Left lobe of liver (tissue), 2 donors: ENCODE results near the gene EVPL. TPM values are rescaled to one million over a fixed set of nuclear protein-coding genes. Genes with fewer than 3 reads are reported as not detected.
"Not testable (repeated sequence)": the region's sequence is repeated elsewhere in the genome, so short reads cannot be mapped to it uniquely, and the experiment has no call there.

Source experiments
- ATAC-seq: fragments of 200-7000 bp; cut with Tn5 transposase; one replicate; pipeline ENCODE4 v1.9.1; 2020; ENCODE audit warnings: mild to moderate bottlenecking, moderate library complexity
- DNase-seq: peaks from one replicate; pipeline ENCODE4 v3.0.0-alpha.2; 2020; ENCODE audit warnings: low spot score
- total RNA-seq: library from RNA; stranded (reverse); gene quantifications from one replicate; pipeline ENCODE4 v1.2.1, GENCODE V29; 2021
- donor health status: DM: no; HTN: no; CAD: no; lungs with moderate emphysema.
- donor health status: DM: no; HTN: yes; CAD: no.

The EVPL gene
- total RNA-seq, 1 donor from 2014 or later = 0.53 TPM

DNA sequence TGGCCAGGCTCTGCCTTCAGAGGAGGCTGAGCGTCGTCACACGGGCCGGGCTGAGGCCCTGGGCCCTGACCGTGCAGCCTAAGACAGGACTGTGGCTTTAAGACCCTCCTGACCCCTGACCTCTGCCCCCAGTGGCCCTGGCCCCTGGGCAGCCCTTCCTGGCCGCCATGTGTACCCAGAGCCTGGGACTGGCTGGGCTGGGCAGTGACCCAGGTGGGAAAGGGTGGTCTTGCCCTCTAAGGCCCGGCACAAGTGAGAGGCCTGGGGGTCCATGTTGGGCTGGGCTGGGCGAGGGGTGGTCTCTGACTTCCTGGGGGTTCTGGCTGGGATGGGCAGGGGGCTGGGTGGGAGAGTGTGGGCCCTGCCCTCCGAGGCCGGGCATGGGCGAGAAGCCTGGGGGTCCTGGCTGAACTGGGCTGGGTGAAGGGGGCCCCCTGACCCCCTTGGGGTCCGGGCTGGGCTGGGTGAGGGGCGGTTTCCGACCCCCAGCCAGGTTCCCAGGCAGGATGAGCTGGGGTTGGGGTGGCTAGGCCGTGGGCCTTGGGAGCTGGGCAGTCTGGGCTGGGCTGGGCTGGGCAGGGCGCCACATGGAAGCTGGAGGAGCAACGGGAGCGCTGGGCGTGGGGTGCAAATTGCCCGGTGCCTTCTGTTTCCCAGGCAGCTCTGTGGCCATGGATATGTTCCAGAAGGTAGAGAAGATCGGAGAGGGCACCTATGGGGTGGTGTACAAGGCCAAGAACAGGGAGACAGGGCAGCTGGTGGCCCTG is 26.2 kb downstream of the EVPL start, which contains the start of gene CDK3:
Gene CDK3 (plus strand): TSS at position 101 of the 767 bp plus-strand sequence. CDS start 571 bp downstream, at position 672.
- no peak for DNase-seq
- no peak for ATAC-seq

DNA sequence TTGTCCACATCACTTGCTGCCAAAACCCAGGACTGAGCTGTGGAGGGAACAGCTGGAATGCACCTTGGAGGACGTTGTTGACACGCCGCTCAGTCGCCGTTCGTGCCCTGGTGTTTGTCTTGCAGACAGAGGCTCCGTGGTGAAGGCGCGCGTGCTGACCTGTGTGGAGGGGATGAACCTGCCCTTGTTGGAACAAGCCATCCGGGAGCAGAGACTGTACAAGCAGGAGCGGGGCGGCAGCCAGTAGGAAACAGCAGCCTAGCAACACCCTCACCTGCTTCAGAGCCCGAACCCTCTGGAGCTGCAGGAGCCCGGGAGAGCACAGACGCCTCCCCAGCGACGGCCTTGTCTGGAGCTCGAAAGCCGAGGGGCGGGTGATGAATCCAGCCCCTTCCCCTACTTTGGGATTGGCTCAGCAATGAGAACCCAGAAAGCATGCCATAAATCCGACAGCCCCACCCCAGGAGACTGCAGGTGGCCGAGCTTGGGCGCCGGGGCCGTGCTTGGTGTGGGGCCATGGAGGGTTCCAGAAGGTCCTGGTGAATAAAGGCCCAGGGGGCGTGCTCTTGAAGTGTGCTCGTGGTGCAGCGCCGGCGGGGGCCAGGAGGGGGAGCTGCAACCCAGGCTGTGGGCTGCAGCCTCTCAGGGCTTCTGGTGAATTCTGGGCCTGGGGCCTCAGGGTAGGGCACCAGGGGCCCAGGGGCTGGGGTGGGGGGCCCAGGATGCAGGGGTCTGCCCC is 26.9 kb downstream of the EVPL start:
- DNase-seq (peak; percentile 75), ATAC-seq (peak; percentile 42)

DNA sequence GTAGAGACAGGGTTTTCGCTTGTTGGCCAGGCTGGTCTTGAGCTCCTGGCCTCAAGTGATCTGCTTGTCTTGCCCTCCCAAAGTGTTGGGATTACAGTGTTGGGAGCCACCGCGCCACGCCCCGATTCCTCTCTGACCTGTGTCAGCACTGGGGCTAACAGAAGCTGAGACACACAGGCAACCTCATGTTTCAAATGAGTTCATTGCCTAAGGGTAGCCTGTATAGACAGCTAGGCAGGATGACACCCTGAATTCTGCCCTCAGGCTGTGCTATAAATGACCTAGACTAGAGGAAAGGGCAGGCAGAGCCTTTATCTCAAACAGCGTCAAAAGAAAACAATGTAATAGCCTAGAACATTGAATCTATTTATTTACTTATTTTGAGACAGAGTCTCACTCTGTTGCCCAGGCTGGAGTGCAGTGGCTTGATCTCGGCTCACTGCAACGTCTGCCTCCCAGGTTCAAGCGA is 28.7 kb downstream of the EVPL start:
- ATAC-seq (peak; percentile 35), DNase-seq (no peak)

DNA sequence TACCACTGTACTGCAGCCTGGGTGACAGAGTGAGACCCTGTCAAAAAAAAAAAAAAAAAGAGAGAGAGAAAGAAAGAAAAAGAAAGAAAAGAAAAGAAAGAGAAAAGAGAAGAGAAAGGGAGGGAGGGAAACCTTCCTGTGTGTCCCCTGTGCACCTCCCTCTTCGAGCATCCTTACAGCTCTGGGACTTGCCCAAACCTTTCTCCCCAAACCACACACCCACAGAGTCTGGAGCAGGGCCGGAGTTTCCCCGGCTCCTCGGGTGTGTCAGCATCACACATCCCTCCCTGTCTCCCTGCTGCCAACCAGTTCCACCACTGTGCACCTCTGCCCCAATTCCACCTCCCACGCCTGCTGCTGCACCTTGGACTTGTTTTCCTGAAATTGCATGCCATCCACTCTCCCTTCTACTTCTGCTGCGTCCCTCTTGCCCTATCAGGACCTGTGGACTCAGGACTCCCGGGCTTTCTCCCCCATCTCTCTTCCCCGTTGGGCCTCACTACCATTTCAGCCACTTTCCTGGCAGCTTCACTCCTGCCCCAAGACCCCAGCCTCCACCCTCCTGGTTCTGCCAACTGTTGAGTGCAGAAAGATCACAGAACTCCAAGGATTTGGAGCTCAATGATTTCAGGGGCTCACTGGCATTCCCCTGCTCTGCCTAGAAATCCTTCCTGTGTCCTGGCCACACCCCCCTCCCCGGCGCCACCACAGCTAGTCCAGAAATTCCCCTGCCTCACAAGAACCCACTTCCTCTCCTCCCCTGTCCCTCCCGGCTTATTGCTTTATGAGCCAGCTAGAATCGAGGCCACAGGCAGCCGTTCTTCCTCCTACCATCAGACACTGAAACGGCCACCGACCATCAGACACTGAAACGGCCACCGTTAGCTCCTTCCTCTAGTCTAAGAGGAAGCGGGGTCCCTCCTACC is 30.2 kb downstream of the EVPL start:
- peak; percentile 62 for ATAC-seq
- peak; percentile 89 for DNase-seq

DNA sequence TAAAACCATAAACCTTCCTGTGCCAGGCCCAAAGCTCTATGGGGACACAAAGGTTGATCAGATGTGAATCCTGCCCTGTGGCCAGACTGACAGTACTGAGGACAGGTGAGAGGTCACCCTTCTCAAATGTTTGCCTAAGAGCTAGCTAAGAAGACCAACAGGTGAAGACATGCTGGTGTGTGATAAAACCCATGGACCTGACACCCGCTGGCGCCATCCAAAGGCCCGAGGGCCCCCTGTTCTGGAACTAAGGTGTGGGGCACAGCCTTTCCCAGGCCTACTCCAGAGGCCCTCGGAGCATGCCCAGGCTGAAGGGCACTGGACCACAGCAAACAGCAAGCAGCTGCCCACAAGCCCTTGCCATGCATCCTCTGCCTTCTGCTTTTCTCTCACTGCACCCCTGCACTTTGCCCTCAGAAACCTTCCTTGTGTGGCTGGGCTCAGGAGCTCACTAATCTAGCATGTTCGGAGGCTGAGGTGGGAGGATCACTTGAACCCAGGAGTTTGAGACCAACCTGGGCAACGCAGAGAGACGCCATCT is 31.7 kb downstream of the EVPL start:
- DNase-seq = peak; percentile 70

DNA sequence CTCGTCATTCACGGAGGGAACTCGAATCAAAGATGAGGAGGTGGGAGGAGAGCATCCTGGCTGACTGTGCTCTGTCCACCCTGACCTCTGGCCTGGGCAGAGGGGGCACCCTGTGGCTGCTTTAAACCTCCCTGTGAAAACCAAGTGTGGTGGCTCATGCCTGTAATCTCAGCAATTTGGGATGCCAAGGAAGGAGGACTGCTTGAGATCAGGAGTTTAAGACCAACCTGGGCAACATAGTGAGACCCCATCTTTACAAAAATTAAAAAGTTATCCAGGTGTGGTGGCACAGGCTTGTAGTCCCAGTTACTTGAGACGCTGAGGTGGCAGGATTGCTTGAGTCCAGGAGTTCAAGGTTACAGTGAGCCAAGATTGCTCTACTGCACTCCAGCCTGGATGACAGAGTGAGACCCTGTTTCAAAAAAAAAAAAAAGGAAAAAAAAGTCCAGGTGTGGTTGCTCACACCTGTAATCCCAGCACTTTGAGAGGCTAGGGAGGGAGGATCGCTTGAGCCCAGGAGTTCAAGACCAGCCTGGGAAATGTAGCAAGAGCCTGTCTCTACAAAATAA is 32.2 kb downstream of the EVPL start:
- ATAC-seq = no peak
- no peak for DNase-seq

More for the DNA sequence above, 31.7 kb downstream of the EVPL start:
- ATAC-seq = peak; percentile 45

DNA sequence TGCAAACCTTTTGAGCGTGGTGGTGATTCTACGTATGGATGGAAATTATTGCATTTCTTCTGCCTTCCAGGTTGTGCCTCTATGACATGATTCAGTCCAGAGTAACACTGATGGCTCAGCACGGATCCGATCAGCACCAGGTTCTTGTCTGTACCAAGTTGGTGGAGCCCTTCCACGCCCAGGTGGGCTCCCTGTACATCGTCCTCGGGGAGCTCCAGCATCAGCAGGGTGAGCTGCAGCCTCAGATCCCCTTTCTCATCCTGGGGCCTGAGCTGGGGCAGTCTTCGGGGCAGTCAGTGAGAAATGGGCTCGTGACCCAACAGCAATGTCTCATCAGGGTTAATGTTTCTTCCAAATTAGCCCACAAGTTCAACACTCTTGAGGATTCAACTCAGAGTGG is 35.7 kb downstream of the EVPL start:
- DNase-seq (no peak), ATAC-seq (no peak)

DNA sequence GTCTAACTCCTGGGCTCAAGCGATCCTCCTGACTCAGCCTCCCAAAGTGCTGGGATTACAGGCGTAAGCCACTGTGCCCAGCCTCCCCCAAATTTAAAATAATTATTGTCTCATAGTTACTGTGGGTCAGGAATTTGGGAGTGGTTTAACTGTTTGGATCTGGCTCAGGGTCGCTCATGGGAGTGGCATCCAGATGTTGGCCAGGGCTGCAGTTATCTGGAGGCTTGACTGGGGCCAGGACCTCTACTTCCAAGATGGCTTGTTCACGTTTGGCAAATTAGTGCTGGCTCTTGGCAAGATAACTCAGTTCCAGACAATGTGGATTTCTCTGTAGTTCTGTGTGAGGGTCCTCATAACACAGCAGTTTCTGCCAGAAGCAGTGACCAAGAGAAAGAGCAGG is 40.1 kb downstream of the EVPL start:
- ATAC-seq (no peak), DNase-seq (no peak)

DNA sequence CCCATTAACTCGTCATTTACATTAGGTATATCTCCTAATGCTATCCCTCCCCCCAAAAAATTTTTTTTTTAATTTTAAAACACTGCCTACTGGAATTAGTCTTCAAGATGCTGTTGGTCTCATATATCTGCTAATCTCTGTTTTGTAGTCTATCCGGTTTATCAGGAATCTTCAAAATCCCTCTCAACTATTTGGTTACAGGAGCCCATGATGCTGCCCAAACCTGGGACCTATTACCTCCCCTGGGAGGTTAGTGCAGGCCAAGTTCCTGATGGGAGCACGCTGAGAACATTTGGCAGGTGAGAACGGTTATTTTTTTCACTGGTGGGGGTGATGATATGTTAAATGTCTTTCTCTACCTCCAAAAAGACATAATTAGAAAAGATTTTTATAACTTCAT is 41.1 kb downstream of the EVPL start:
- no peak for ATAC-seq
- no peak for DNase-seq

DNA sequence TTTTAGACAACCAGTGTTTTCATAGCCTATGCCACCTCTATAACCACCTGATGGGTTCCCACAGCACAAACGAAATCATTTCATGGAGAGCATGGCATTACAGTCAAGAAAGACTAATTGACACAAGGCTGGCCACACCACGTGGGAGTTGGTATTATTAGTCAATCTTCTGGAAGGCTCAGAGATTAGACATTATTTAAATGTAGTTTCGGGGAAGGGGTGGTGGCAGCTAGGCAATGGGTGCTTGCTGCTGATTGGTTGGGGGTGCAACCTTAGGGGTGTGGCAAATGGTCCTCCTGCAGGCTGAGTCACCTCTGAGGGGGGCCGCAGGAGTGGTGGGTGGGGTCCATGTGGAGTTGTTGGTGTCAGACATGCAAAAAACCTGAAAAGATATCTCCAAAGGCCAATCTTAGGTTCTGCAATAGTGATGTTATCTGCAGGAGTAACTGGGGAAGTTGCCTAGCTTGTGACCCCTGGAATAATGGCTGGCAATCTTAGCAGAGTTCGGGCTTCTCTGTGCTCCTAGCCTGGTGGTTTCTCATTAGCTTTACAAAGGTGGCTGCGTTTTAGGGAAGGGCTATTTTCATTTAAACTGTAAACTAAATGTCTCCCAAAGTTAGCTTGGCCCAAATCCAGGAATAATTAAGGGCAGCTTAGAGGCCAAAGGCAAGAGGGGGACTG is 43.5 kb downstream of the EVPL start:
- DNase-seq (no peak), ATAC-seq (no peak)

DNA sequence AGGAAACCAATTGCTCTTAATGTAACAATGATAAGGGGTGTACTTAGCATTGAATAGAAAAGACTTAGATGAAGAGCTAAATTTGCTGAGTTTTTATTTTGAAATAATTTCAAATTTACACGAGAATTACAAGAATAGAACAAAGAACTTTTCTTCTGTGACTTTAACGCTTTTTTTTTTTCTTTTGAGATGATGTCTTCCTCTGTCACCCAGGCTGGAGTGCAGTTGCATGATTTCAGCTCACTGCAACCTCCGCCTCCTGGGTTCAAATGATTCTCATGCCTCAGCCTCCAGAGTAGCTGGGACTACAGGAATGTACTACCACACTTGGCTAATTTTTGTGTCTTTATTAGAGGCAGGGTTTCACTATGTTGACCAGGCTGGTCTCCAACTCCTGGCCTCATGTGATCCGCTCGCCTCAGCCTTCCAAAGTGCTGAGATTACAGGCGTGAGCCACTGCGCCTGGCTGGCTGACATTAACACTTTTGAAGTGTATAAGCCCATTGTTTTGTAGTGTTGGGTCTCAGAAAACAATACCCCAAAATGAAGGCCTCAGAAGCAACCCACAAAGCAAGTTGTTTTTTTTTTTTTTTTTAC is 46.0 kb downstream of the EVPL start:
- no peak for ATAC-seq
- no peak for DNase-seq

DNA sequence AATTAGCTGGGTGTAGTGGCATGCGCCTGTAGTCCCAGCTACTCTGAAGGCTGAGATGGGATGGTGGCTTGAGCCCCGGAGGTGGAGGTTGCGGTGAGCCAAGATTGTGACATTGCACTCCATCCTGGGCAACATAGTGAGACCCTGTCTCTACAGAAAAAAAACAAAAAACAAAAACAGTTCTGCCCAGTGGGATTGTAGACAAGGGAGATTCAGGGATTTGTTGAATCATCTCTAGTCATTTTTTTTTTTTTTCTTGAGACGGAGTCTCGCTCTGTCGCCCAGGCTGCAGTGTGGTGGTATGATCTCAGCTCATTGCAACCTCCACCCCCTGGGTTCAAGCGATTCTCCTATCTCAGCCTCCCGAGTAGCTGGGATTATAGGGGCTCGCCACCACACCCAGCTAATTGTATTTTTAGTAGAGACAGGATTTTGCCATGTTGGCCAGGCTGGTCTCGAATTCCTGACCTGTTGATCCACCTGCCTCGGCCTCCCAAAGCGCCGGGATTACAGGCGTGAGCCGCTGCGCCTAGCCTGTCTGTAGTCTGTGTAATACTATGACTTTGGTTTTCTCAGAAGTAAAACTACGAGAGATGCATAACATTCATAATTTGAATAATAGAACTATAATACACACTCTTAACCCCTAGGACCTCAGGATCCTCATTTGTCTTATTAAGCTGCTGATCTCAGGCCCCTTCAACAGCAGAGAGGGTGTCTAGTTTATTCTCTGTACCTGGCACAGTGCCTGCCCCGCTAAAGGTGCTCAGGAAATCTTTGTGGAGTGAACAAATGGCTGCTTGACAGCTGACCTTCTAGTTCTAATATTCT is 46.7 kb downstream of the EVPL start:
- ATAC-seq = no peak
- no peak for DNase-seq

DNA sequence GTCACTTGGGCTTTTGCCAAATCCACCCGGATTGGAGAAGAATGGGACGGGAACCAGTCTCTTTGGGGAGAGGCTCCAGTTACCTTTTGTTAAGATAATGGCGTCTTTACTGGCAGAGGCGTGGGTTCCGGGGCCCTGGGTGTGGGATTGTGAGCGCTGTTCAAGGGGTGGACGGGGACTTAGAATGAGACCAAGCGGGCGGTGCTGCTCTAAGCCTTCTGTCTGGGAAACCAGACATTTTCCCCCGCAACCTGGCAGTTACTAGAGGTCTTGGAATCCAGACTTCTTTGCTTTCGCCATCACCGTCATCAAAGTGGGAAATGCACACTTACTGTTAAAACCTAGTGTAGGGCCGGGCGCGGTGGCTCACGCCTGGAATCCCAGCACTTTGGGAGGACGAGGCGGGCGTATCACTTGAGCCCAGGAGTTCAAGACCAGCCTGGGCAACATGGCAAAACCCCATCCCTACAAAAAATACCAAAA is 47.4 kb downstream of the EVPL start:
- DNase-seq (no peak), ATAC-seq (peak; percentile 6)

DNA sequence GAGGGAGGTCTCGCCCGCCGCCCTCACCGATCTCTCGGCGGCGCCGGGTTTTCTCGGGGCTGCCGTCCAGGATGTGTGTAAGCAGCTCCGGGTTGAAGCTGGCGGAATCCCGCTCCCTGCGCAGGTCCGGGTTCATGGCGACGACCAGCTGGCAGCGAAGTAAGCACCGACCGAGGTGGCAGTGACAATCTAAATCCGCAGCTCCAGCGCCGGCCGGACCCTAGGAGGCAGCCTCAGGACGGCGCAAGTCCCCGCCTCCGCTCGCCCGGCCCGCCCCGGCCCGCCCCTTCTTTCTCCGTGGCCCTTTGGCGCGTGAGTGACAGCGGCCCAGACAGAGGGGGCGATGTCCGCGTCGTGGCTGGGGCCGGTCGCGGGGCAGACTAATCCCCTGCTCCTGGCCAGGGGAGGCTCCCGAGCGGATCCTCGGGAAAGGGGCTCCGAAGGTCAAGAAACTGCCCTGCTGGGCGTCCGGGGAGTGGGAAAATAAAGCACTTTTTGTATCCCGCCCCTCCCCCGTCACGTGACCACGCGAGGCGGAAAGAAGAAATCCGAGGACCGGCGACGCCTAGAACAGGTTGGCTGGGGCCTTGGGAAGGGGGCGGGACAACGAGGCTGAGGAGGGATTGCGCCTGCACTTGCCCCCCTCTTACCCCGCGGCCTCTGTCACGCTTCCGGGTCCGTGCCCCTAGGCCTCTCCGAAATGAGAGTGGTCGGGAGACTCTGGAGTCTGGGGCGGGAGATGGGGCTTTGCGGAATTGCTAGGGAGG is 48.0 kb downstream of the EVPL start, which contains the start of the genes ACOX1 and TEN1:
Gene ACOX1 (minus strand): TSS at position 229 of the 767 bp plus-strand sequence. CDS start 93 bp downstream, at position 136.
Gene TEN1 (plus strand): TSS at position 303 of the 767 bp plus-strand sequence. CDS start 6,953 bp downstream, outside the sequence.
- ATAC-seq (peak; percentile 81), DNase-seq (peak; percentile 98)

DNA sequence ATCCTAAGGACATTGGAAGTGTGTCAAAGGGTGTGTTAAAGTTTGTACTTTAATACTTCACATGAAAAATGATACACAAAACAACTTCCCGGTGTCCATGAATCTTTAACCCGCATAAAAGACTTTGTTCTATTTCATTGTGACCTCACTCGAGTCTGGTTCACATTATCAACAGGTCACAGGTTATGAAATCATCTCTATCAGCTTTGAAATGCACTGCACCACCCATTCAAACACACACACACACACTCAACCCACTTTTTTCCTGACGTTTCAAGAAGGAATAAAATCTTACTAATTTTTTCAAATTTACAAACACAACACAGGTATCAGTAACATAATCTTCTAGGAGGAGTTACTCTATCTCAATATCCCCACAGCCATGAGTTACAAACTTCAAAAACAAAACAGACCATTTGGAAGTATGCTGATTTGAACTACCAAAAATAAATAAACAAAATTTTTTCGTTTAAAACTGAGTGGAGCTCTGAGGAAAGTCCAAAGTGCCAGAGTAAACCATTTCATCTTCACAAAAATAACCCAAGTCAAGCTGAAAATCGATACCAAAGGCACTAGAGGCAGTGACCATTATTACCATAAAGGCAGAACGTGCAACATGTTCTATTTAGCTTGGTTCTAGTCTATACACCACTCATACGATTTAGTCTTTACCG is 50.8 kb downstream of the EVPL start:
- ATAC-seq (peak; percentile 25), DNase-seq (no peak)

DNA sequence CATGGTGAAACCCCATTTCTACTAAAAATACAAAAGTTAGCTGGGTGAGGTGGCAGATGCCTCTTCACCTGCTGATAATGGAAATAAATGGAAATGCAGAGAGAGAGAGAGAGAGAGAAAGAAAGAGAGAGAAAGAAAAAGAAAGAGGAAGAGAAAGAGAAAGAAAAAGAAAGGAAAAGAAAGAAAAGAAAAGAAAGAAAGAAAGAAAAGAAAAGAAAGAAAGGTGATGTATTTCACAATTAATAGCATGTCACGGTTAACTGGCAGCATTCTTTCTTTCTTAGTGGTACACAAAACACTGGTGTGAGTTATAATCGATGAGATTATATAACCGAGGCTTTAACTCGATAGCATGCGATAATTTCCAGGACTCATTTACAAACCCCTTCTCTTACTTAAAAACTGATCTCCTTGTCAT is 51.3 kb downstream of the EVPL start:
- ATAC-seq (no peak), DNase-seq (no peak)

DNA sequence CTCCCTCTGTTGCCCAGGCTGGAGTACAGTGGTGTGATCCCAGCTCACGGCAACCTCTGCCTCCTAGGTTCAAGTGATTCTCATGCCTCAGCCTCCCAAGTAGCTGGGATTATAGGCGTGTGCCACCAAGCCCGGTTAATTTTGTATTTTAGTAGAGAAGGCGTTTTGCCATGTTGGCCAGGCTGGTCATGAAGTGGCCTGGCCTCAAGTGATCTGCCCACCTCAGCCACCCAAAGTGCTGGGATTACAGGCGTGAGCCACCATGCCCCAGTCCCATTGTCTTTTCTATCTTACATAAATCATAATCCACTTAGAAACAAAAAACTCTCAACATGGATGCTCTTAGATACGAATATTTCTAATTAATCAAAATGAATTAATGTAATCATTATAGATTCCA is 51.9 kb downstream of the EVPL start:
- not testable (repeated sequence) for ATAC-seq, DNase-seq
